ENCODE data around the gene P2RX2. TPM values are rescaled to one million over a fixed set of nuclear protein-coding genes. Genes with fewer than 3 reads are reported as not detected.

P2RX2 gene
- total RNA-seq, 2 donors from 2014 or later, result 0.32 to 8.2 TPM

DNA sequence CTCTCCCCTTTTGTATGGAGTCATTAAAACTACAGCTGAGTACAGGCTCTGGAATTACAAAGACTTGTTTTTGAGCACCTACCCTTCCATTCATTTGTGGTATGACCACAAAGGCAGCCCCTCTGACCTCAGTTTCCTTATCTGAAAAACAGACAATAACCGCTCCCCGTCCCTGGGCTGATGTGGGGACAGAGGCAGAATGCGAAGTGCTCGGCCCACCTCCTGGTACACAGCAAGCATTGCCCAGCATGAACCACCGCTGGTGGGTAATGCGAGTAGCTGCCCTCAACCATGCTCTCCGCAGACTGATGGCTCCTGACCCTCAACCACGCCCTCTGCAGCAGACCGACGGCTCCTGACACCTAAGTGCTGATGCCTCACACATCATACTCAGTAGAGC lies 22.4 kb downstream of the P2RX2 start:
- TF ChIP-seq POLR2A (IDR thresholded peaks at IDR 0.05) (no peak), CTCF (IDR thresholded peaks at IDR 0.05) (no peak), POLR2AphosphoS5 (IDR thresholded peaks at IDR 0.05) (no peak)
- no peaks in the 10 kb centered on the region for H3K27me3 ChIP-seq (replicated peaks; ENCODE audit: insufficient read depth)
- no peaks in the 10 kb centered on the region for H3K9me3 ChIP-seq
- H3K36me3 ChIP-seq, result peaks cover 2 to 21% of the 10 kb centered on the region in 2 donors
- H3K4me1 ChIP-seq (replicated peaks), result no peaks in the 10 kb centered on the region
- no peak overlapping the region for H3K4me3 ChIP-seq
- no peak overlapping the region for H3K27ac ChIP-seq
- 82% methylated on average over 10 of the region's 10 CpGs for WGBS
- no peak for DNase-seq (ENCODE audit: low spot score)
- intact Hi-C loops (cut with DNase I), result no loop called here

- Histone ChIP-seq H3K9me3 (no peaks in the 10 kb centered on the region), H3K27me3 (replicated peaks; ENCODE audit: insufficient read depth) (no peaks in the 10 kb centered on the region), H3K36me3 (peaks cover 2 to 21% of the 10 kb centered on the region in 2 donors), H3K4me3 (no peak overlapping the region), H3K27ac (no peak overlapping the region), H3K4me1 (replicated peaks) (no peaks in the 10 kb centered on the region)
- intact Hi-C loops (cut with DNase I), result no loop called here
- TF ChIP-seq POLR2A (IDR thresholded peaks at IDR 0.05) (no peak), CTCF (IDR thresholded peaks at IDR 0.05) (no peak), POLR2AphosphoS5 (IDR thresholded peaks at IDR 0.05) (no peak)
- DNase-seq (ENCODE audit: low spot score), result no peak
- 94% methylated on average over 28 of the region's 28 CpGs for WGBS
These were observed 23.5 kb downstream of the P2RX2 start for GRCh38 chr12:132641811-132642650.

GRCh38 chr12:132642846-132643835 lies 24.6 kb downstream of the P2RX2 start:
- Histone ChIP-seq H3K27ac (no peak overlapping the region), H3K27me3 (replicated peaks; ENCODE audit: insufficient read depth) (no peaks in the 10 kb centered on the region), H3K4me3 (no peak overlapping the region), H3K36me3 (peaks cover 0 to 14% of the 10 kb centered on the region in 2 donors), H3K4me1 (replicated peaks) (no peaks in the 10 kb centered on the region), H3K9me3 (no peaks in the 10 kb centered on the region)
- TF ChIP-seq POLR2AphosphoS5 (IDR thresholded peaks at IDR 0.05) (no peak), POLR2A (IDR thresholded peaks at IDR 0.05) (no peak), CTCF (IDR thresholded peaks at IDR 0.05) (no peak)
- intact Hi-C loops (cut with DNase I), result no loop called here
- no peak for DNase-seq (ENCODE audit: low spot score)
- WGBS, result 92% methylated on average over 29 of the region's 30 CpGs

- no peak overlapping the region for H3K27ac ChIP-seq
- 92% methylated on average over 7 of the region's 7 CpGs for WGBS
- H3K36me3 ChIP-seq, result peaks cover 0 to 19% of the 10 kb centered on the region in 2 donors
- no peak for DNase-seq (ENCODE audit: low spot score)
- H3K4me1 ChIP-seq (replicated peaks), result no peaks in the 10 kb centered on the region
- no peaks in the 10 kb centered on the region for H3K27me3 ChIP-seq (replicated peaks; ENCODE audit: insufficient read depth)
- H3K9me3 ChIP-seq, result no peaks in the 10 kb centered on the region
- no peak for TF ChIP-seq POLR2AphosphoS5 (IDR thresholded peaks at IDR 0.05)
- no peak for TF ChIP-seq POLR2A (IDR thresholded peaks at IDR 0.05)
- no peak for TF ChIP-seq CTCF (IDR thresholded peaks at IDR 0.05)
- H3K4me3 ChIP-seq, result no peak overlapping the region
- intact Hi-C loops (cut with DNase I), result no loop called here
These were observed 28.3 kb downstream of the P2RX2 start for GRCh38 chr12:132646850-132647249.
